T1000 (cell line): ENCODE results near the gene SYDE2.
"Not testable (repeated sequence)": the region's sequence is repeated elsewhere in the genome, so short reads cannot be mapped to it uniquely, and the experiment has no call there.

Source experiments
- DNase-seq: peaks from one replicate; lab custom pipeline; 2025; ENCODE audit warnings: mixed read lengths; lab: John Stamatoyannopoulos, UW

Gene SYDE2

GRCh38 chr1:85174503-85174902, 26.3 kb downstream of the SYDE2 start:
- DNase-seq: no peak

GRCh38 chr1:85172684-85173337, 28.0 kb downstream of the SYDE2 start:
- DNase-seq: no peak

GRCh38 chr1:85171721-85172120, 29.1 kb downstream of the SYDE2 start:
- DNase-seq: no peak

GRCh38 chr1:85168884-85169283, 31.9 kb downstream of the SYDE2 start:
- no peak for DNase-seq

GRCh38 chr1:85166351-85166750, 34.5 kb downstream of the SYDE2 start:
- DNase-seq: no peak

- no peak for DNase-seq
Observed at GRCh38 chr1:85158910-85159309, 41.9 kb downstream of the SYDE2 start.

GRCh38 chr1:85157436-85157835, 43.4 kb downstream of the SYDE2 start:
- no peak for DNase-seq

- no peak for DNase-seq
Observed at GRCh38 chr1:85153149-85153891, 47.5 kb downstream of the SYDE2 start.

- no peak for DNase-seq
Observed at GRCh38 chr1:85151446-85151845, 49.4 kb downstream of the SYDE2 start.

GRCh38 chr1:85149805-85150204, 51.0 kb downstream of the SYDE2 start:
- DNase-seq: no peak

GRCh38 chr1:85148524-85149250, 52.1 kb downstream of the SYDE2 start:
- no peak for DNase-seq

GRCh38 chr1:85146972-85147359, 53.9 kb downstream of the SYDE2 start:
- no peak for DNase-seq

GRCh38 chr1:85146298-85146971, 54.4 kb downstream of the SYDE2 start:
- not testable (repeated sequence) for DNase-seq

GRCh38 chr1:85144351-85144750, 56.5 kb downstream of the SYDE2 start:
- no peak for DNase-seq

GRCh38 chr1:85142753-85143152, 58.1 kb downstream of the SYDE2 start:
- DNase-seq: no peak

GRCh38 chr1:85138439-85138838, 62.4 kb downstream of the SYDE2 start:
- DNase-seq: not testable (repeated sequence)

- no peak for DNase-seq
Observed at GRCh38 chr1:85137660-85138059, 63.2 kb downstream of the SYDE2 start.

- DNase-seq: no peak
Observed at GRCh38 chr1:85135392-85135798, 65.4 kb downstream of the SYDE2 start.

- no peak for DNase-seq
Observed at GRCh38 chr1:85134583-85135391, 66.0 kb downstream of the SYDE2 start.

- no peak for DNase-seq
Observed at GRCh38 chr1:85133565-85134159, 67.2 kb downstream of the SYDE2 start.

GRCh38 chr1:85132078-85132720, 68.6 kb downstream of the SYDE2 start:
- no peak for DNase-seq
